SK-N-MC (cell line): ENCODE data around the gene LAMA5.

ENCODE experiments used
- EZH2 ChIP-seq: fragments of 200-600 bp; sonication (generic); IDR thresholded peaks from one replicate; pipeline ENCODE4 v1.6.1; 2017; ENCODE audit warnings: antibody characterized with exemption
- POLR2AphosphoS5 ChIP-seq: IDR thresholded peaks from 2 replicates; pipeline ENCODE4 v1.6.1; 2012; ENCODE audit warnings: mild to moderate bottlenecking, low read depth, low read length, borderline replicate concordance

DNA sequence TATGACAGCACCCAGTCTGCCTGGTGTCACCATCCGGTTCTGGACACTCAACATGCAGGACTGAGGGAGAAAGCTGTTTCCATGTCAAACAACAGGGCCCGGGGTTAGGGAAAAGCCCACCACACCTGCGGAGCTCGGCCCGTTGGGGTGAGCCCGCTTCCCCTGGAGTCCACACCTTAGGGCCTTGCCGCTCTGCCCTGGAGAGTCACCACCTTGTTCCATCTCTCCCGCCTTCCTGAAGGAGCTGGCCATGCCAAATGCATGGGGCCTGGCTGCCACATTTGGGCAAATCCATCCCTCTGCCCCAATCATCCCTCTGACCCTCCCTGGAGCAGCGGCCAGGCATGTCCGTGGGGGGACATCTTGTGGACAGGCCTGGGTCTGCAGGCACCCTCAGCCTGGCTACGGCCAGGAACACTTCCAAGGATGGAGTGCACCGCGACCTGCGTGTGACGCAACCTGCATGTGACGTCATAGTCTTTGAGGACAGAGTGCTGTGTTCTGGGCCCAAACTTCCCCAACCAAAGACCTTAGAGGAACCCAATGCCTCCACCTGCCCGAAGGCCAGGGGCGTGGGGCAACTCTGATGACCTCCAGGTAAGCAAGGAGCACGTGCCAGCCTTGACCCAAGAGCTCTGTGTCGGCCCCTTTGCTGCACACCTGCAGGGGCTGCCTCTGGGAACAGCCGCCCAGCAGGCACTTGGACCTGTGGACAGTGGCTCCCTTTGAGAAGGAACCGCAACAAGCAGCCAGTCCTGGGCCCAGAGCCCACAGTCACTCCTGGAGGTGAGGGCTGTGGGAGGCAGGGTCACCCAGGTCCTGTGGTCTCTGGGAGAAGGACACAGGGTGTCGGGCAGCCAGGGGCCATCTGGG lies 38.2 kb upstream of the LAMA5 start:
- TF ChIP-seq POLR2AphosphoS5: no peak
- no peak for TF ChIP-seq EZH2
